Type B pancreatic cell (in vitro differentiated cells): ENCODE data around the gene KCNMB2. TPM values are rescaled to one million over a fixed set of nuclear protein-coding genes. Genes with fewer than 3 reads are reported as not detected.

ENCODE experiments used
- DNase-seq: peaks from one replicate; pipeline ENCODE4 v3.0.0; 2021; ENCODE audit warnings: mixed read lengths; ENCODE audit not compliant: unreplicated experiment; ENCODE audit errors: extremely low spot score
- H3K27ac Mint-ChIP-seq: 2 replicates; pipeline ENCODE4 v1.8.0; 2021; ENCODE audit warnings: mild to moderate bottlenecking, mixed read lengths
- H3K27me3 Mint-ChIP-seq: 2 replicates; pipeline ENCODE4 v1.8.0; 2021; ENCODE audit warnings: mixed read lengths
- H3K36me3 Mint-ChIP-seq: 2 replicates; pipeline ENCODE4 v1.8.0; 2021; ENCODE audit warnings: mixed read lengths
- H3K4me1 Mint-ChIP-seq: one replicate; pipeline ENCODE4 v1.8.0; 2021; ENCODE audit warnings: mixed read lengths; ENCODE audit not compliant: unreplicated experiment
- H3K4me3 Mint-ChIP-seq: 2 replicates; pipeline ENCODE4 v1.8.0; 2021; ENCODE audit warnings: mild to moderate bottlenecking, mixed read lengths
- H3K9me3 Mint-ChIP-seq: 2 replicates; pipeline ENCODE4 v1.8.0; 2021; ENCODE audit warnings: mixed read lengths
- CTCF ChIP-seq: fragments of 200-600 bp; sonication (generic); conservative IDR thresholded peaks from 2 replicates; pipeline ENCODE4 v1.5.0; 2021; ENCODE audit warnings: antibody characterized with exemption, mild to moderate bottlenecking
- total RNA-seq: library from RNA; stranded (reverse); gene quantifications from 2 replicates; pipeline ENCODE4 v1.2.1, GENCODE V29; 2021; ENCODE audit warnings: low replicate concordance

Gene KCNMB2
- total RNA-seq, 1 donor from 2014 or later = 1.3 TPM

- no peaks in the 10 kb centered on the region for H3K36me3 Mint-ChIP-seq
- H3K27me3 Mint-ChIP-seq = no peaks in the 10 kb centered on the region
- H3K9me3 Mint-ChIP-seq = no peaks in the 10 kb centered on the region
- no peaks in the 10 kb centered on the region for H3K4me1 Mint-ChIP-seq
- H3K27ac Mint-ChIP-seq = no peak overlapping the region
- H3K4me3 Mint-ChIP-seq = no peak overlapping the region
- TF ChIP-seq CTCF = no peak
- DNase-seq = no peak
Observed at GRCh38 chr3:178802993-178803693, 266.9 kb downstream of the KCNMB2 start.

- Mint-ChIP-seq H3K27me3 (no peaks in the 10 kb centered on the region), H3K4me1 (no peaks in the 10 kb centered on the region), H3K36me3 (no peaks in the 10 kb centered on the region), H3K27ac (no peak overlapping the region), H3K9me3 (no peaks in the 10 kb centered on the region), H3K4me3 (no peak overlapping the region)
- TF ChIP-seq CTCF = no peak
- no peak for DNase-seq
Observed at GRCh38 chr3:178804606-178805005, 268.4 kb downstream of the KCNMB2 start.

- no peak for DNase-seq
- Mint-ChIP-seq H3K27ac (no peak overlapping the region), H3K9me3 (no peaks in the 10 kb centered on the region), H3K4me1 (no peaks in the 10 kb centered on the region), H3K4me3 (no peak overlapping the region), H3K27me3 (no peaks in the 10 kb centered on the region), H3K36me3 (no peaks in the 10 kb centered on the region)
- TF ChIP-seq CTCF = no peak
Observed at GRCh38 chr3:178805741-178806140, 269.5 kb downstream of the KCNMB2 start.

GRCh38 chr3:178806651-178807050, 270.4 kb downstream of the KCNMB2 start:
- Mint-ChIP-seq H3K27me3 (no peaks in the 10 kb centered on the region), H3K27ac (no peak overlapping the region), H3K9me3 (no peaks in the 10 kb centered on the region), H3K4me3 (no peak overlapping the region), H3K4me1 (no peaks in the 10 kb centered on the region), H3K36me3 (no peaks in the 10 kb centered on the region)
- DNase-seq = no peak
- no peak for TF ChIP-seq CTCF

GRCh38 chr3:178807694-178808093, 271.5 kb downstream of the KCNMB2 start:
- no peaks in the 10 kb centered on the region for H3K9me3 Mint-ChIP-seq
- no peak for DNase-seq
- no peaks in the 10 kb centered on the region for H3K27me3 Mint-ChIP-seq
- H3K36me3 Mint-ChIP-seq = no peaks in the 10 kb centered on the region
- no peak overlapping the region for H3K4me3 Mint-ChIP-seq
- no peaks in the 10 kb centered on the region for H3K4me1 Mint-ChIP-seq
- H3K27ac Mint-ChIP-seq = no peak overlapping the region
- TF ChIP-seq CTCF = no peak

GRCh38 chr3:178808748-178809147, 272.5 kb downstream of the KCNMB2 start:
- TF ChIP-seq CTCF = no peak
- Mint-ChIP-seq H3K4me3 (no peak overlapping the region), H3K9me3 (no peaks in the 10 kb centered on the region), H3K27me3 (no peaks in the 10 kb centered on the region), H3K36me3 (no peaks in the 10 kb centered on the region), H3K27ac (no peak overlapping the region), H3K4me1 (no peaks in the 10 kb centered on the region)
- DNase-seq = no peak
